Measurements from ENCODE around the gene AADACL4.

DNA sequence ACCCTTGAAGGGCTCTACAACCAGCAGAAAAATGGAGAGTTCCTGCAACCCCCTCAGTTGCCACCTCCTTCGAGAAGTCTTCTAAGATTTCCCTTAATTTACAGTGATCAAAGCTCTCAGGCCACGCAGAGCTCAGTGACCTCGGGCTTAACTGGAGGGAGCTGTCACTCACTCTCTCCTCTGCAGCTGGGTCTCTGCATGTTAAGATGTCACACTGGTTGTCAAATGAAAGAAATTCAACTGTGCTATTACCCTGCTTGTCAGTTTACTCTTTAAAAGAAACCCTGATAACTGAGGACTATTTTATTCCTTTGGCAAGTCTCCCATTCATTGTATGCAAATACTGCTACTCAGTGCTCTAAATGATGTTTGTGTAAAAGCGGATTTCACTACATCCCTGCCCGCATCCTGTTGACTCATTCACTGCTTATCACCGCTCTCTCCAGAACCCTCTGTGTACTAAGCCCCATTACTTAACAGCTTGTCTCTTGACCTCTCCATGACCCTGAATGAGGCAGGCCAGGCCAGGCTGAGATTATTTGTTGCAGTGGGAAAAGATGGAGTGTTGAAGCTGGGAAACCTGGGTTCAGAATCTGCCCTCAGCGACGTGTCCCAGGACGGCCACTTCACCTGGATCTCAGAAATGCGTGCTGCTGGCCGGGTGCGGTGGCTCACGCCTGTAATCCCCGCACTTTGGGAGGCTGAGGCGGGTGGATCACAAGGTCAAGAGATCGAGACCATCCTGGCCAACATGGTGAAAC is 39.6 kb upstream of the AADACL4 start:
- TF ChIP-seq, protein P1, sequence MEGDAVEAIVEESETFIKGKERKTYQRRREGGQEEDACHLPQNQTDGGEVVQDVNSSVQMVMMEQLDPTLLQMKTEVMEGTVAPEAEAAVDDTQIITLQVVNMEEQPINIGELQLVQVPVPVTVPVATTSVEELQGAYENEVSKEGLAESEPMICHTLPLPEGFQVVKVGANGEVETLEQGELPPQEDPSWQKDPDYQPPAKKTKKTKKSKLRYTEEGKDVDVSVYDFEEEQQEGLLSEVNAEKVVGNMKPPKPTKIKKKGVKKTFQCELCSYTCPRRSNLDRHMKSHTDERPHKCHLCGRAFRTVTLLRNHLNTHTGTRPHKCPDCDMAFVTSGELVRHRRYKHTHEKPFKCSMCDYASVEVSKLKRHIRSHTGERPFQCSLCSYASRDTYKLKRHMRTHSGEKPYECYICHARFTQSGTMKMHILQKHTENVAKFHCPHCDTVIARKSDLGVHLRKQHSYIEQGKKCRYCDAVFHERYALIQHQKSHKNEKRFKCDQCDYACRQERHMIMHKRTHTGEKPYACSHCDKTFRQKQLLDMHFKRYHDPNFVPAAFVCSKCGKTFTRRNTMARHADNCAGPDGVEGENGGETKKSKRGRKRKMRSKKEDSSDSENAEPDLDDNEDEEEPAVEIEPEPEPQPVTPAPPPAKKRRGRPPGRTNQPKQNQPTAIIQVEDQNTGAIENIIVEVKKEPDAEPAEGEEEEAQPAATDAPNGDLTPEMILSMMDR (conservative IDR thresholded peaks at IDR 0.05; ENCODE audit: low read depth in 2 of 2), result no peak
- TF ChIP-seq EZH2phosphoT487 (IDR thresholded peaks at IDR 0.05; ENCODE audit: unreplicated experiment), result no peak
- no peak for TF ChIP-seq POLR2AphosphoS5 (IDR thresholded peaks at IDR 0.05; ENCODE audit: low read depth)
- TF ChIP-seq, protein P2, sequence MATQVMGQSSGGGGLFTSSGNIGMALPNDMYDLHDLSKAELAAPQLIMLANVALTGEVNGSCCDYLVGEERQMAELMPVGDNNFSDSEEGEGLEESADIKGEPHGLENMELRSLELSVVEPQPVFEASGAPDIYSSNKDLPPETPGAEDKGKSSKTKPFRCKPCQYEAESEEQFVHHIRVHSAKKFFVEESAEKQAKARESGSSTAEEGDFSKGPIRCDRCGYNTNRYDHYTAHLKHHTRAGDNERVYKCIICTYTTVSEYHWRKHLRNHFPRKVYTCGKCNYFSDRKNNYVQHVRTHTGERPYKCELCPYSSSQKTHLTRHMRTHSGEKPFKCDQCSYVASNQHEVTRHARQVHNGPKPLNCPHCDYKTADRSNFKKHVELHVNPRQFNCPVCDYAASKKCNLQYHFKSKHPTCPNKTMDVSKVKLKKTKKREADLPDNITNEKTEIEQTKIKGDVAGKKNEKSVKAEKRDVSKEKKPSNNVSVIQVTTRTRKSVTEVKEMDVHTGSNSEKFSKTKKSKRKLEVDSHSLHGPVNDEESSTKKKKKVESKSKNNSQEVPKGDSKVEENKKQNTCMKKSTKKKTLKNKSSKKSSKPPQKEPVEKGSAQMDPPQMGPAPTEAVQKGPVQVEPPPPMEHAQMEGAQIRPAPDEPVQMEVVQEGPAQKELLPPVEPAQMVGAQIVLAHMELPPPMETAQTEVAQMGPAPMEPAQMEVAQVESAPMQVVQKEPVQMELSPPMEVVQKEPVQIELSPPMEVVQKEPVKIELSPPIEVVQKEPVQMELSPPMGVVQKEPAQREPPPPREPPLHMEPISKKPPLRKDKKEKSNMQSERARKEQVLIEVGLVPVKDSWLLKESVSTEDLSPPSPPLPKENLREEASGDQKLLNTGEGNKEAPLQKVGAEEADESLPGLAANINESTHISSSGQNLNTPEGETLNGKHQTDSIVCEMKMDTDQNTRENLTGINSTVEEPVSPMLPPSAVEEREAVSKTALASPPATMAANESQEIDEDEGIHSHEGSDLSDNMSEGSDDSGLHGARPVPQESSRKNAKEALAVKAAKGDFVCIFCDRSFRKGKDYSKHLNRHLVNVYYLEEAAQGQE (IDR thresholded peaks at IDR 0.05; ENCODE audit: unreplicated experiment), result no peak
- no peak for TF ChIP-seq EZH2 (IDR thresholded peaks at IDR 0.05; ENCODE audit: low read depth, unreplicated experiment)
- TF ChIP-seq ETS1 (IDR thresholded peaks at IDR 0.05), result no peak
- no peak for TF ChIP-seq NANOG (IDR thresholded peaks at IDR 0.05; ENCODE audit: borderline replicate concordance)
- no peak for TF ChIP-seq CREB1 (CRISPR knock-in tag; IDR thresholded peaks at IDR 0.05; ENCODE audit: low read depth)
- TF ChIP-seq STAT1 (IDR thresholded peaks at IDR 0.05; ENCODE audit: unreplicated experiment), result no peak
- TF ChIP-seq JUNB (IDR thresholded peaks at IDR 0.05; ENCODE audit: unreplicated experiment), result no peak
- TF ChIP-seq ZNF462 (CRISPR knock-in tag; IDR thresholded peaks at IDR 0.05), result no peak

Measured in GM23338 (cell line).